ENCODE results near the gene AP4M1. TPM values are rescaled to one million over a fixed set of nuclear protein-coding genes. Genes with fewer than 3 reads are reported as not detected.
A peak's percentile ranks its signal among the peaks of the same experiment; 100 is the strongest.

AP4M1 gene
- polyA plus RNA-seq, 1 experiment = 26.1 TPM

GRCh38 chr7:100147278-100147677 is 45.8 kb downstream of the AP4M1 start:
- TF ChIP-seq CTCF (IDR thresholded peaks at IDR 0.05; ENCODE audit: low read depth, low read length) = no peak
- no peaks in the 10 kb centered on the region; the same call in 1 of the 2 replicates for H3K9me3 ChIP-seq (ENCODE audit: control insufficient read depth, insufficient read depth, low read length)
- no peak overlapping the region for H3K4me3 ChIP-seq (ENCODE audit: low read depth, low read length)
- H3K27me3 ChIP-seq (ENCODE audit: control insufficient read depth, insufficient read depth, low read length) = no peaks in the 10 kb centered on the region
- CTCF ChIA-PET = interaction anchor here (0.7 to 3.2 kb wide), 2 partner anchors 15 to 199 kb away, joined by 5 to 32 read pairs; no protein-coding TSS in a partner anchor
- H3K27ac ChIP-seq (ENCODE audit: low read depth, low read length) = no peak overlapping the region
- POLR2A ChIA-PET = no interaction called here
- DNase-seq (ENCODE audit: low read depth, low spot score) = no peak

- CTCF ChIA-PET = interaction anchor here (0.6 to 3.2 kb wide), 4 partner anchors 15 to 333 kb away, joined by 3 to 32 read pairs (median 4); no protein-coding TSS in a partner anchor
- no peak overlapping the region for H3K27ac ChIP-seq (ENCODE audit: low read depth, low read length)
- no peak for DNase-seq (ENCODE audit: low read depth, low spot score)
- H3K27me3 ChIP-seq (ENCODE audit: control insufficient read depth, insufficient read depth, low read length) = no peaks in the 10 kb centered on the region
- TF ChIP-seq CTCF (IDR thresholded peaks at IDR 0.05; ENCODE audit: low read depth, low read length) = no peak
- H3K4me3 ChIP-seq (ENCODE audit: low read depth, low read length) = peak overlapping the region; percentile 43
- no peaks in the 10 kb centered on the region; the same call in 1 of the 2 replicates for H3K9me3 ChIP-seq (ENCODE audit: control insufficient read depth, insufficient read depth, low read length)
- POLR2A ChIA-PET = interaction anchor here (0.6 to 1.6 kb wide), 6 partner anchors 9 to 282 kb away, joined by 3 to 9 read pairs (median 7); partner anchors contain the start of genes GAL3ST4, GPC2, MEPCE and ZCWPW1
Observed at GRCh38 chr7:100148225-100148558, 46.7 kb downstream of the AP4M1 start.

- H3K9me3 ChIP-seq (ENCODE audit: control insufficient read depth, insufficient read depth, low read length) = no peaks in the 10 kb centered on the region; the same call in 1 of the 2 replicates
- ChIA-PET CTCF (interaction anchor here (0.6 to 1.0 kb wide), 3 partner anchors 16 to 332 kb away, joined by 3 to 4 read pairs (median 3); no protein-coding TSS in a partner anchor), POLR2A (interaction anchor here (0.7 to 1.6 kb wide), 6 partner anchors 9 to 281 kb away, joined by 3 to 9 read pairs (median 4); partner anchors contain the start of genes GAL3ST4, GPC2, MEPCE and ZCWPW1)
- H3K4me3 ChIP-seq (ENCODE audit: low read depth, low read length) = peak within 1 kb of the TSS; percentile 97
- TF ChIP-seq CTCF (IDR thresholded peaks at IDR 0.05; ENCODE audit: low read depth, low read length) = no peak
- peak; percentile 99 for DNase-seq (ENCODE audit: low read depth, low spot score)
- H3K27ac ChIP-seq (ENCODE audit: low read depth, low read length) = no peak within 1 kb of the TSS
- H3K27me3 ChIP-seq (ENCODE audit: control insufficient read depth, insufficient read depth, low read length) = no peaks in the 10 kb centered on the region
Observed at GRCh38 chr7:100148559-100149328, 47.3 kb downstream of the AP4M1 start, which contains the start of gene LAMTOR4. Gene LAMTOR4 (plus strand): TSS chr7:100148918. CDS start chr7:100148973, 55 bp downstream.

GRCh38 chr7:100152404-100152803 is 51.0 kb downstream of the AP4M1 start:
- ChIA-PET POLR2A (no interaction called here), CTCF (no interaction called here)
- H3K9me3 ChIP-seq (ENCODE audit: control insufficient read depth, insufficient read depth, low read length) = no peaks in the 10 kb centered on the region; the same call in 1 of the 2 replicates
- H3K27ac ChIP-seq (ENCODE audit: low read depth, low read length) = no peak overlapping the region
- H3K27me3 ChIP-seq (ENCODE audit: control insufficient read depth, insufficient read depth, low read length) = no peaks in the 10 kb centered on the region
- TF ChIP-seq CTCF (IDR thresholded peaks at IDR 0.05; ENCODE audit: low read depth, low read length) = no peak
- DNase-seq (ENCODE audit: low read depth, low spot score) = no peak
- H3K4me3 ChIP-seq (ENCODE audit: low read depth, low read length) = no peak overlapping the region
